ENCODE measurements around the gene THBS3. TPM values are rescaled to one million over a fixed set of nuclear protein-coding genes. Genes with fewer than 3 reads are reported as not detected.
"Not testable (repeated sequence)": the region's sequence is repeated elsewhere in the genome, so short reads cannot be mapped to it uniquely, and the experiment has no call there.

The THBS3 gene
- polyA plus RNA-seq, 1 donor (not counting 4 experiments of a cell fraction or from before 2014, with no cell fraction given): 16.2 TPM

DNA sequence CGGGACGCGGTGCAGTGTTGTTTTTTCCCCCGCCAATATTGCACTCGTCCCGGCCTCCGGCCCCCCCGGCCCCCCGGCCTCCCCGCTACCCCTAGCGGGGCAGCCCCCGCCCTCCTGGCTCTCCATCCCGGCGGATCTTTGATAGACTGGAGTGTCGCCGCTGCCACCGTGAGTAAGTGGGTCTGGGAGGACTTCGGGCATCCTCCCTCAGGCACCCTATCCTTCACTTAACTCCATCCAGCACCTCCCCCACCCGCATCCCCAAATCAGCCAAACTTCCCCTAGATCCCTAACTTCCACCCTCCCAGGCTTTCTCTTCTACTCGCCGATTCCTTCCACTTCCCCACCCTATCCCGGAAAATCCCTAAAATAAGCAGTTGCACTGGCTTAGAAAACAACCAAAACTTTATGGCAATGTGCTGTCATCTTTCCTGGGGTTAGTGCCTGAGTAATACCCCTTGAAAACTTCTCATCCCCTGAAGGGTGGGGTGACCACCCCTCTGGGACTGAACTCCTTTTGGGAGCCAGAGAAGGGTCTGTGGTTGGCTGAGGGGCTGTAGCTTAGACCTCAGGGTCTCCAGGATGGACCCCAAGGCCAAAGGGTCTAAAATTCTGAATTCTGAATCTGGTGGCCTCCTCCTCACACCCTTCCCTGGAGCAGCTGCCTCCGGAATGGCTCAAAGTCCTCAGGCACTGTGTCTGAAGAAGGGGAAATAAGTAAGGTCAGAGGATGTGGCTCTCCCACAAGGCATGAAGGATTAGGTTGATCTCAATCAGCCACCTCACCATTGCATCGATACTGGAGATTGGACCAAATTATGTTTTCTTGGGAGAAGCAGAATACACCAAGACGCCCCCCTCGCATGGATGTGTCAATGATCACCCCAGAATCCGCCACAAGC lies 12.2 kb downstream of the THBS3 start:
- H3K9me3 ChIP-seq (ENCODE audit: control insufficient read depth, low read depth, low read length): no peaks in the 10 kb centered on the region
- peak overlapping the region; percentile 50 for H3K9ac ChIP-seq (ENCODE audit: control insufficient read depth, extremely low read depth, insufficient read depth, low read length)
- TF ChIP-seq, protein P1, sequence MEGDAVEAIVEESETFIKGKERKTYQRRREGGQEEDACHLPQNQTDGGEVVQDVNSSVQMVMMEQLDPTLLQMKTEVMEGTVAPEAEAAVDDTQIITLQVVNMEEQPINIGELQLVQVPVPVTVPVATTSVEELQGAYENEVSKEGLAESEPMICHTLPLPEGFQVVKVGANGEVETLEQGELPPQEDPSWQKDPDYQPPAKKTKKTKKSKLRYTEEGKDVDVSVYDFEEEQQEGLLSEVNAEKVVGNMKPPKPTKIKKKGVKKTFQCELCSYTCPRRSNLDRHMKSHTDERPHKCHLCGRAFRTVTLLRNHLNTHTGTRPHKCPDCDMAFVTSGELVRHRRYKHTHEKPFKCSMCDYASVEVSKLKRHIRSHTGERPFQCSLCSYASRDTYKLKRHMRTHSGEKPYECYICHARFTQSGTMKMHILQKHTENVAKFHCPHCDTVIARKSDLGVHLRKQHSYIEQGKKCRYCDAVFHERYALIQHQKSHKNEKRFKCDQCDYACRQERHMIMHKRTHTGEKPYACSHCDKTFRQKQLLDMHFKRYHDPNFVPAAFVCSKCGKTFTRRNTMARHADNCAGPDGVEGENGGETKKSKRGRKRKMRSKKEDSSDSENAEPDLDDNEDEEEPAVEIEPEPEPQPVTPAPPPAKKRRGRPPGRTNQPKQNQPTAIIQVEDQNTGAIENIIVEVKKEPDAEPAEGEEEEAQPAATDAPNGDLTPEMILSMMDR (optimal IDR thresholded peaks at IDR 0.05 in 1 of 3, IDR thresholded peaks at IDR 0.05 in 1 of 3, conservative IDR thresholded peaks at IDR 0.05 in 1 of 3; ENCODE audit: extremely low read depth in 1 of 3, insufficient read depth in 2 of 3, low read length in 3 of 3): no peak
- no peak for TF ChIP-seq EZH2 (IDR thresholded peaks at IDR 0.05; ENCODE audit: low read length)
- H4K20me1 ChIP-seq (ENCODE audit: control insufficient read depth, extremely low read depth, insufficient read depth, low read length): no peaks in the 10 kb centered on the region
- no peak for FAIRE-seq
- dilution Hi-C loops (cut with MboI; ENCODE audit: extremely low pct_ligation_motif_present, low sequenced_read_pairs): no loop called here
- no peaks in the 10 kb centered on the region for H3K79me2 ChIP-seq (ENCODE audit: control insufficient read depth, insufficient read depth, low read length)
- H3K27me3 ChIP-seq (ENCODE audit: control insufficient read depth, extremely low read depth, insufficient read depth, low read length): no peaks in the 10 kb centered on the region
- H3K4me3 ChIP-seq (ENCODE audit: control insufficient read depth in 2 of 3, extremely low read depth in 1 of 3, insufficient read depth in 2 of 3, low read depth in 1 of 3, low read length in 3 of 3): peak overlapping the region; percentile 44 to 61 (median 60)
- H3K9me1 ChIP-seq (ENCODE audit: control insufficient read depth, extremely low read depth, insufficient read depth, low read length): no peaks in the 10 kb centered on the region
- H3K36me3 ChIP-seq (ENCODE audit: control insufficient read depth in 2 of 2, extremely low read depth in 1 of 2, insufficient read depth in 2 of 2, low read length in 2 of 2): peaks cover 2 to 6% of the 10 kb centered on the region in 2 experiments
- peaks cover 24% of the 10 kb centered on the region for H3K4me1 ChIP-seq (ENCODE audit: control insufficient read depth, extremely low read depth, insufficient read depth, low read length)
- H2AFZ ChIP-seq (ENCODE audit: control insufficient read depth, low read length): no peak overlapping the region
- peak overlapping the region; percentile 26 for H3K27ac ChIP-seq (ENCODE audit: control insufficient read depth, insufficient read depth, low read length)
- DNase-seq (ENCODE audit: low read depth, low spot score): no peak
- H3K4me2 ChIP-seq (ENCODE audit: control insufficient read depth, extremely low read depth, insufficient read depth, low read depth, low read length): peak overlapping the region; percentile 79

DNA sequence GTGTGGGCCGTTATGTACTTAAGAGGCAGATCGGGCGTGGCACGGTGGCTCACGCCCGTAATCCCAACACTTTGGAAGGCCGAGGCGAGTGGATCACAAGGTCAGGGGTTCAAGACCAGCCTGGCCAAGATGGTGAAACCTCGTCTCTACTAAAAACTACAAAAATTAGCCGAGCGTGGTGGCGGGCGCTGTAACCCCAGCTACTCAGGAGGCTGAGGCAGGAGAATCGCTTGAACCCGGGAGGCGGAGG lies 13.8 kb downstream of the THBS3 start:
- peak overlapping the region; percentile 84 for H2AFZ ChIP-seq (ENCODE audit: control insufficient read depth, low read length)
- not testable (repeated sequence) for FAIRE-seq

More for the DNA sequence above, 13.8 kb downstream of the THBS3 start:
- H4K20me1 ChIP-seq (ENCODE audit: control insufficient read depth, extremely low read depth, insufficient read depth, low read length); dilution Hi-C loops (cut with MboI; ENCODE audit: extremely low pct_ligation_motif_present, low sequenced_read_pairs); H3K9me1 ChIP-seq (ENCODE audit: control insufficient read depth, extremely low read depth, insufficient read depth, low read length); H3K27me3 ChIP-seq (ENCODE audit: control insufficient read depth, extremely low read depth, insufficient read depth, low read length); DNase-seq (ENCODE audit: low read depth, low spot score); H3K79me2 ChIP-seq (ENCODE audit: control insufficient read depth, insufficient read depth, low read length); H3K9me3 ChIP-seq (ENCODE audit: control insufficient read depth, low read depth, low read length); H3K36me3 ChIP-seq (ENCODE audit: control insufficient read depth in 2 of 2, extremely low read depth in 1 of 2, insufficient read depth in 2 of 2, low read length in 2 of 2): not testable (repeated sequence)
- peak overlapping the region; percentile 84 for H3K4me2 ChIP-seq (ENCODE audit: control insufficient read depth, extremely low read depth, insufficient read depth, low read depth, low read length)
- H3K27ac ChIP-seq (ENCODE audit: control insufficient read depth, insufficient read depth, low read length): peak overlapping the region; percentile 72
- peak overlapping the region; percentile 85 for H3K9ac ChIP-seq (ENCODE audit: control insufficient read depth, extremely low read depth, insufficient read depth, low read length)
- peak overlapping the region; percentile 44 to 66 (median 61) for H3K4me3 ChIP-seq (ENCODE audit: control insufficient read depth in 2 of 3, extremely low read depth in 1 of 3, insufficient read depth in 2 of 3, low read depth in 1 of 3, low read length in 3 of 3)
- H3K4me1 ChIP-seq (ENCODE audit: control insufficient read depth, extremely low read depth, insufficient read depth, low read length): peaks cover 24% of the 10 kb centered on the region
